Effector memory CD8-positive, alpha-beta T cell (primary cell): ENCODE data around the gene ANTXRL.
"Not testable (repeated sequence)": the region's sequence is repeated elsewhere in the genome, so short reads cannot be mapped to it uniquely, and the experiment has no call there.

Experiments used
- ATAC-seq: fragments of 150-1000 bp; cut with Tn5 transposase; replicated peaks from 2 replicates; pipeline ENCODE4 v1.10.0; 2021; ENCODE audit warnings: mild to moderate bottlenecking, moderate library complexity
- DNase-seq, 3 experiments: peaks; one replicate each; pipeline ENCODE4 v3.0.0; 2021
- H3K27ac Mint-ChIP-seq, 2 donors: one replicate each; pipeline ENCODE4 v1.8.0; 2022; ENCODE audit warnings: mild to moderate bottlenecking in 2 of 2, mixed read lengths in 2 of 2, moderate library complexity in 2 of 2
- H3K27me3 Mint-ChIP-seq, 2 donors: one replicate each; pipeline ENCODE4 v1.8.0; 2022; ENCODE audit warnings: mixed read lengths in 2 of 2
- H3K36me3 Mint-ChIP-seq: one replicate; pipeline ENCODE4 v1.8.0; 2022; ENCODE audit warnings: mild to moderate bottlenecking, moderate library complexity, mixed read lengths; ENCODE audit not compliant: insufficient read depth
- H3K4me1 Mint-ChIP-seq, 2 donors: one replicate each; pipeline ENCODE4 v1.8.0; 2022; ENCODE audit warnings: low read depth in 2 of 2, mixed read lengths in 2 of 2
- H3K4me3 Mint-ChIP-seq, 2 donors: one replicate each; pipeline ENCODE4 v1.8.0; 2022; ENCODE audit warnings: mild to moderate bottlenecking in 2 of 2, mixed read lengths in 2 of 2, moderate library complexity in 2 of 2
- H3K9me3 Mint-ChIP-seq, 2 donors: one replicate each; pipeline ENCODE4 v1.8.0; 2022; ENCODE audit warnings: mixed read lengths in 2 of 2

ANTXRL gene

DNA sequence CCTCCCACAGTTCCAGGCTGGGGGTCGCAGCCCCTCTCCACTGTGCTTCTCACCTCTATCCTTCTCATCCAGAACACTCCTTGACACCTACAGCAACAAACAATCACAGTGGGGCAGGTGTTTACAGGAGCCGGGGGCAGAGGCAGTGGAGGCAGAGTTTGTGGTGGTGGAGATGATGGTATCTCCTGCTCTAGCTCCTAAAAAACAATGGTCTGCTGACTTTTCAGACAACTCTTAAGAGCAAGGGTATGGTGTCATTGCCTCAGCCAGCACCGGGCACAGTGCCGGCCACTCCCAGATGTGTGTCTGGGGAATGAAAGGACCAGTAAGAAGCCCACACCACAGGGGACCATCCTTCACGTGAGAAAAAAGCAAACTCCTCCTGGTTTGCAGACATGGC lies 36.3 kb upstream of the ANTXRL start:
- ATAC-seq (no peak), DNase-seq (no peak)
- H3K9me3 Mint-ChIP-seq = no peaks in the 10 kb centered on the region
- no peak overlapping the region for H3K4me3 Mint-ChIP-seq
- peaks cover 5 to 13% of the 10 kb centered on the region in 2 donors for H3K4me1 Mint-ChIP-seq
- H3K27ac Mint-ChIP-seq = no peak overlapping the region
- peaks cover 11% of the 10 kb centered on the region for H3K36me3 Mint-ChIP-seq
- no peaks in the 10 kb centered on the region for H3K27me3 Mint-ChIP-seq

- H3K27ac Mint-ChIP-seq = peak overlapping the region; percentile 67 to 80
- H3K27me3 Mint-ChIP-seq = no peaks in the 10 kb centered on the region
- ATAC-seq (no peak), DNase-seq (no peak)
- H3K4me3 Mint-ChIP-seq = no peak overlapping the region
- peaks cover 15% of the 10 kb centered on the region for H3K36me3 Mint-ChIP-seq
- H3K9me3 Mint-ChIP-seq = no peaks in the 10 kb centered on the region
- H3K4me1 Mint-ChIP-seq = peaks cover 8 to 16% of the 10 kb centered on the region in 2 donors
Measured at GRCh38 chr10:46250898-46251856, 35.6 kb upstream of the ANTXRL start.

DNA sequence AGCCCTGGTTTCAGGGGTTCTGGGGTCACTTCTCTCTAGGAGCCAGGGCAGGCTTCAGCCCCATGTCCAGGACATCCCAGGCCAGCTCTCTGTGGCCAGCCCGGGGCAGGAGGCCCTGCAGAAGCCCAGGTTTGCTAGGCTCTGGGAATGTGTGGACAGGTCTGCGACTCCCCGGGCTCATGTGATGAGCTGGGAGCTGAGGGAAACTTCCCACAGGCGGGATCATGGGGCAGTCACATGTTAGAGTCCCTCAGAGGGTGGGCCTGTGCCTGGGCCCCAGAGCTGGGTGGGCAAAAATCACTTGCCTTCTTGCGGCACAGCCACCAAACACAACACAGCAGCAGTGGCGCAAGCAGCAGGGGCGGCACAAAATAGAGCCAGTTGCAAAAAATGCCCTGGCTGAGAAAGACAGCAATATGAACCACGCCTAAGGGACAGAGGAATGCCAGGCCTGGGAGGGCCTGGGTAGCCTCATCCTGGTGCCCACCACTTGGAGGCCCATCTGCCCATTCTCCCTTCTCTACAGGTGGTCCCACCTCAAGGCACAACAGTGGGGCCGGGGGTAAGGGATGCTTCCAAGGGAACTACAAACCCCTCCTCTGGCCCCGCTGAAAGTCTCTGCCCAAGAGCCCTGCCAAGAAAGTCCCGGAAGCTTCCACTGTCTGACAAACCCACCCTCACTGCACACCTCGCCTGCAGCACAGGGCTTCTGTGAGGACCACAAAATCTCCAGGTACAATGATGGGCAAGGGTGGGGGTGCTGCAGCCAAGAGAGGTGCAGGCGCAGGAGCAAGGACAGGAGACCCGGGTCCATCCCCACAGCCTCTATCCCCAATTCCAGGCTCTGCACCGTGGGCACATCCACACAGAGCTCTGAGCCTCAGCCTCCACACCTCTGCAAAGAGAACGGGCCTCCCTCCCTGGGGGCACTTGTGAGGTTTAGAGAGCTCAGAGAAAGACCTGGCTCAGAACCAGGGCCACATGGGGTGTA lies 34.6 kb upstream of the ANTXRL start:
- no peak for ATAC-seq
- no peaks in the 10 kb centered on the region for H3K27me3 Mint-ChIP-seq

DNA sequence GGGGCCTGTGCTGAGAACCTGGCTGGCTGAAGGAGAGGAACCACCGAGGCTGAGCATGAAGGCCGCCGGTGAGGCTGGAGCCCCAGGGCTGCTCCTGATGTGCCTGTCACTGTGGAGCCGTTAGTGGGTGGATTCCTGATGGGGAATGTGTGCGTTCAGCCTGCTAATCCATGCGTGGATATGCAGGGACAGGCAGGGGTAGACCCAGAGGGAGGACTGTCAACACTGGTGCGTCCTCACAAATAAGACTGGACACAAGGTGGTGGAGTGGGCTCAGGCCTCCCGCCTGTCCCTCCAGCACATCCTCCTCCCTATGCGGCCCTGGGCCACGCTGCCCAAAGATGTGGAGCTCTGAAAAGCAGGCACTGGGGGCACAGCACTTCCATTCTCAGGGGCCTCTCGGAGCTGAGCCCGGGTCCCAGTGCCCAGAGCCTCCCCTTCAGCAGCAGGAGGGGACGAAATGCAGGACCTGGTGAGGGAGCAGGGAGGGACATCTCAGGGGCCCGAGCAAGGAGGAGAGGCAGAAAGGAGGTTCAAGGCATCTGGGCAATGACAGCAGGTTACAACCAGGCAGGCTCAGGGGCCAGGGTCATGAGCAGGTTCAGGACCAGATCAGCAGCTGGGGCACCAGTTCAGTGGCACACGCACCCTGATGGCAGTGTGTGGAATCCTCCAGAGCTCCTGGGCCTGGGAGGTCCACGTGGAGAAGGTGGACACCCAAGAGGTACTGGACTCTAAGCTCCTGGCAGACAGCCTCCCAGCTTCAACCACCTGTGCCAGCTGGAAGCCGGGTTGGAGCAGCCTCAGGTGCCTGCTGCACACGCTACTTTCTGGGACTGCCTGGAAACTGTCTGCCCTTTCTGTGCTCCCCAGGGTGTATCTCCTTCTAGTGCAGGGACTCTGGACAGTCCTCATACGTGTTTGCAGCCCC lies 33.5 kb upstream of the ANTXRL start:
- Mint-ChIP-seq H3K27me3 (no peaks in the 10 kb centered on the region), H3K36me3 (peaks cover 17% of the 10 kb centered on the region), H3K4me1 (peaks cover 10 to 16% of the 10 kb centered on the region in 2 donors), H3K9me3 (no peaks in the 10 kb centered on the region), H3K27ac (no peak overlapping the region), H3K4me3 (no peak overlapping the region)
- no peak for DNase-seq
- no peak for ATAC-seq

More for the DNA sequence above, 34.6 kb upstream of the ANTXRL start:
- peaks cover 17% of the 10 kb centered on the region for H3K36me3 Mint-ChIP-seq
- H3K4me1 Mint-ChIP-seq = peaks cover 8 to 16% of the 10 kb centered on the region in 2 donors
- no peak overlapping the region for H3K4me3 Mint-ChIP-seq
- peak overlapping the region; percentile 67 to 80 for H3K27ac Mint-ChIP-seq
- no peaks in the 10 kb centered on the region for H3K9me3 Mint-ChIP-seq
- no peak for DNase-seq

- Mint-ChIP-seq H3K4me3 (no peak overlapping the region), H3K4me1 (peaks cover 13 to 22% of the 10 kb centered on the region in 2 donors), H3K9me3 (no peaks in the 10 kb centered on the region), H3K27ac (no peak overlapping the region), H3K27me3 (no peaks in the 10 kb centered on the region), H3K36me3 (peaks cover 17% of the 10 kb centered on the region)
- ATAC-seq = no peak
- no peak for DNase-seq
Measured at GRCh38 chr10:46254007-46254383, 32.8 kb upstream of the ANTXRL start.

GRCh38 chr10:46254467-46254866 lies 32.3 kb upstream of the ANTXRL start:
- ATAC-seq = no peak
- Mint-ChIP-seq H3K4me3 (no peak overlapping the region), H3K36me3 (peaks cover 17% of the 10 kb centered on the region), H3K4me1 (peaks cover 11 to 22% of the 10 kb centered on the region in 2 donors), H3K27ac (peak overlapping the region in 1 of 2 donors; percentile 46), H3K27me3 (no peaks in the 10 kb centered on the region), H3K9me3 (no peaks in the 10 kb centered on the region)
- DNase-seq = no peak

DNA sequence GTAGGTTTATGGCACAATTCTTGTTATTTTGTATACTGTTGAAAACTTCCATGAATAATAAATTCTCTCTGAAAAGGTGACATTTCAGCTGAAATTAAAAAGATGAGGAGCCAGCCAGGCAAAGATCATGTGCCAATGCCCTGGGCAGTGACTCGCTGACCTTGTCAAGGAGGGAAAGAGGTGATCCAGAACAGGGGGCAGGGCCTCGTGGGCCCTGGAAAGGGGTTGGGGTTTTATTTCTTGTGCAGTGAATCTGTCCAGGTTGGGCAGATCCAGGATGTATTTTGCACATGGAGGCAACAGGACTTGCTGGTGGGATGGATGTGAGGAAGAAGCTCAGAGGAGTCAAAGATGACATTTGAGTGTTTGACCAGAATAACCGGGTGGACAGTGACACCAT lies 31.6 kb upstream of the ANTXRL start:
- not testable (repeated sequence) for ATAC-seq, H3K9me3 Mint-ChIP-seq, H3K27me3 Mint-ChIP-seq, H3K4me3 Mint-ChIP-seq, DNase-seq
- Mint-ChIP-seq H3K27ac (peak overlapping the region; percentile 46 to 53), H3K4me1 (peaks cover 11 to 22% of the 10 kb centered on the region in 2 donors), H3K36me3 (peaks cover 23% of the 10 kb centered on the region)

DNA sequence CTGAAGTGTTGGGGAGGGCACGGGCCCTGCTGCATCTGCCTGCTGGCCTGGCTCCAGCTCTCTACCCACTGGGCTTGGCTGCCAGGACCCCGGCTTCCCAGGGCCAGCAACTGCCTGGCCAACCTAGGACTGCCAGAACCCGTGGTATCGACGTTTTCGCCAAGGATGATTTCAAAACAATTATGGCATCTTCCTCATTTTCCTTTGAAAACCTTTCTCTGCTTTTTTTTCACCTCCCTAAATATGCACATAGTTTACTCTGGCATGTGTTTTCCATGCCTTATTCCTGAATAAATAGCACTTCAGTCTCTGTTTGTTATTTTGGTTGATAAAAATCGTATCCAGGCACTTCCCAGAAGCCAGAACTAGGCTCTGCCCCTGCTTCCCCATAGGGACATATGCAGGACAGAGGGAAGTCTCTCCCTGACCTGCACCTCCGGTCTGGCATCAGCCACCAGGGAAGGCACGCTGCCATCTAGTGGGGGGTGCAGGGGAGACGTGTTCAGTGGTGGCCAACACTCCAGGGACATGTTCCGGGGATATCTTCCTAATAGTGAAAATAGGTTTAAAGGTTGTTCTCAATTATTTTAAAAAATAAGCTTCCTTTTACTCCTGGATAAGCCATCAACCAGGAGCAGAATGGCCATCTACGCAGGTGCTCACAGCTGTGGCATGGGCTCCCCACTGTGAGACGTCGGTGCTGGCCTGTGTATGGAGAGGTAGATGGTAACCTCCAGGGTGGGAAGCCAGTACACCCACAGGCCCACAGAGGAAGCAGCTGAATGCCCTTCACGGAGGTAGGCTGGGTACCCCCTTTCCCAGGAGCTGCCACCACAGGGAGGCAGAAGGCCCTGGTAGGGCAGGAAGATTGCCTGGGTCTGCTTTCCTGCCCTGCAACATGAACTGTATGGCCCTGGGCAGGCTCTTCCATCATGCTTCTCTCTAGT lies 30.7 kb upstream of the ANTXRL start:
- peak overlapping the region; percentile 24 to 32 for H3K27ac Mint-ChIP-seq
- no peak overlapping the region for H3K4me3 Mint-ChIP-seq
- H3K4me1 Mint-ChIP-seq = peaks cover 13 to 29% of the 10 kb centered on the region in 2 donors
- no peaks in the 10 kb centered on the region for H3K9me3 Mint-ChIP-seq
- H3K27me3 Mint-ChIP-seq = no peaks in the 10 kb centered on the region
- DNase-seq (peak in 2 of 3 experiments; percentile 38 to 39), ATAC-seq (peak; percentile 56)
- peaks cover 24% of the 10 kb centered on the region for H3K36me3 Mint-ChIP-seq

GRCh38 chr10:46257099-46257498 lies 29.7 kb upstream of the ANTXRL start:
- Mint-ChIP-seq H3K9me3 (no peaks in the 10 kb centered on the region), H3K36me3 (peaks cover 22% of the 10 kb centered on the region), H3K4me3 (no peak overlapping the region), H3K27me3 (no peaks in the 10 kb centered on the region), H3K27ac (peak overlapping the region in 1 of 2 donors; percentile 56), H3K4me1 (peaks cover 13 to 25% of the 10 kb centered on the region in 2 donors)
- no peak for ATAC-seq
- DNase-seq = no peak

DNA sequence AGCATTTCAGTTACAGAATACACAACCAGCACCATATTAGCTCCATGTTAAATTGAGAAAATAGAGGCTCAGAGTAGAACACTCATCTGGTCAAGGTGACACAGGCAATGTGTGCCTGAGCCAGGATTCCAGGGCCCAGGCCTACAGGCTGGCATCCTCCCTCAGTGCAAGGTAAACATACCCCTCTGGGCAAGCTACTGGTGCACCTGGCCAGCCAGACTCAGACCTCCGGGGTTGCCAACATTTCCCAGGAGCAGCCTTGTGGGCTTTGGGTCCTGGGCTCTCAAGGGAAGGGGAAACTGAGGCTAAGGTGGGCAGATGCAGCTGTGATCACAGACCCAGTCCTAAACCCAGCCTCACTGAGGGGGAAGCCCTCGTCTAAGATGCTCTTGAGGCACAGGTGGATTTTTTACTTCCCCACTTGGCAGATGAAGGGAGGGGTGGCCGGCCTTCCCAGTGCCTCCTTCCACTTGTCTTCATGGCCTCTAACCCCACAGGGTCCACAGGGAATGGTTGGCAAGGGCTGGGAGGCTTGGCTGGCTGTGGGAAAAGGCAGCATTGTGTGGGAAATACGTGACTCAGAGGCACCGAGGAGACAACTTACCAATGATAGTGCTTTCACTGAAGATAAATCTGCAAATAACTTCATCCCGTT lies 23.8 kb upstream of the ANTXRL start:
- not testable (repeated sequence) for H3K4me3 Mint-ChIP-seq, DNase-seq, H3K27me3 Mint-ChIP-seq, ATAC-seq, H3K27ac Mint-ChIP-seq, H3K9me3 Mint-ChIP-seq
- peaks cover 11% of the 10 kb centered on the region for H3K36me3 Mint-ChIP-seq
- H3K4me1 Mint-ChIP-seq = peaks cover 11 to 20% of the 10 kb centered on the region in 2 donors

DNA sequence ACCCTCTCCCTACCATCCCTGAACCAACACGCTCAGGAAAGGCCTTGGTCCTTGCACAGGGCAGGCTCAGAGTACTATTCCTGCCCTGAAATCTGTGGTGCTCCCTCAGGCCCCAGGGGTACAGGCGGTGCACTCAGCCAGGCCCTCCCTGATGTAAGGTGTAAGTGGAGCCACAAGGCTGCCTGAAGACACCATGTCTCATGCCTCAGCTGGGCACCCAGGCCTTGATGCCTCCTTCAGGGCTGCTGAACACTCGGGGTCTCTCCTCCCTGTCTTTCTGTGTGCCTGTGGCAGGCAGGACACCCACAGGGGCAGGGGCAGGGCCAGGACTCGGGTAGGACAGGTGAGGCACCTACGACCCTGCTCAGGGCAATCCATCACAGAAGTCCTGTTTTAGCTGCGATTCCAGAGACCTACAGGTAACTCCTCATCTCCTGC lies 22.9 kb upstream of the ANTXRL start:
- no peaks in the 10 kb centered on the region for H3K9me3 Mint-ChIP-seq
- peaks cover 6 to 16% of the 10 kb centered on the region in 2 donors for H3K4me1 Mint-ChIP-seq

More for the DNA sequence above, 22.9 kb upstream of the ANTXRL start:
- DNase-seq = no peak
- H3K27me3 Mint-ChIP-seq = no peaks in the 10 kb centered on the region
- ATAC-seq = no peak
- H3K4me3 Mint-ChIP-seq = no peak overlapping the region
- H3K36me3 Mint-ChIP-seq = peaks cover 11% of the 10 kb centered on the region
- peak overlapping the region in 1 of 2 donors; percentile 35 for H3K27ac Mint-ChIP-seq
